Keratinocyte (primary cell): ENCODE measurements around the gene TMEM233. TPM values are rescaled to one million over a fixed set of nuclear protein-coding genes. Genes with fewer than 3 reads are reported as not detected.

Experiments
- DNase-seq: peaks from one replicate; pipeline ENCODE4 v3.0.0-alpha.2; 2011; ENCODE audit warnings: low read depth, missing footprints, low spot score
- FAIRE-seq: peaks from 2 replicates; lab custom pipeline; 2011; peaks lifted over from hg19 to GRCh38; lab: Jason Lieb, UNC
- H2AFZ ChIP-seq: 2 replicates; pipeline ENCODE4 v1.6.0; 2012; ENCODE audit warnings: low read length, control low read depth, inconsistent platforms; ENCODE audit not compliant: control insufficient read depth
- H3K27ac ChIP-seq: 2 replicates; pipeline ENCODE4 v1.5.1; 2011; ENCODE audit warnings: low read length; ENCODE audit not compliant: control insufficient read depth, insufficient read depth
- H3K27me3 ChIP-seq: 3 replicates; pipeline ENCODE4 v1.6.0; 2011; ENCODE audit warnings: low read length; ENCODE audit not compliant: control insufficient read depth, insufficient read depth; ENCODE audit errors: extremely low read depth
- H3K36me3 ChIP-seq, 2 experiments: 2 replicates in 1 of 2; 3 replicates in 1 of 2; pipeline ENCODE4 v1.5.1; 2011; ENCODE audit warnings: low read length in 2 of 2, mild to moderate bottlenecking in 1 of 2; ENCODE audit not compliant: control insufficient read depth in 2 of 2, insufficient read depth in 2 of 2; ENCODE audit errors: extremely low read depth in 1 of 2
- H3K4me1 ChIP-seq: 3 replicates; pipeline ENCODE4 v1.5.1; 2011; ENCODE audit warnings: low read length; ENCODE audit not compliant: control insufficient read depth, insufficient read depth; ENCODE audit errors: extremely low read depth
- H3K4me2 ChIP-seq: 3 replicates; pipeline ENCODE4 v1.6.0; 2011; ENCODE audit warnings: low read depth, low read length; ENCODE audit not compliant: control insufficient read depth, insufficient read depth; ENCODE audit errors: extremely low read depth
- H3K4me3 ChIP-seq, 3 experiments: fragments of 200-600 bp in 1 of 3; sonication (generic) in 1 of 3; 2 replicates in 2 of 3; 3 replicates in 1 of 3; pipeline ENCODE4 v1.5.1; 2011 to 2016; ENCODE audit warnings: low read length in 3 of 3, mild to moderate bottlenecking in 3 of 3, control low read depth in 2 of 3, inconsistent platforms in 1 of 3, low read depth in 1 of 3, mixed read lengths in 1 of 3, mixed run types in 1 of 3, moderate library complexity in 1 of 3; ENCODE audit not compliant: control insufficient read depth in 2 of 3, insufficient read depth in 2 of 3; ENCODE audit errors: extremely low read depth in 1 of 3
- H3K79me2 ChIP-seq: 2 replicates; pipeline ENCODE4 v1.6.0; 2012; ENCODE audit warnings: low read length; ENCODE audit not compliant: control insufficient read depth, insufficient read depth
- H3K9ac ChIP-seq: 3 replicates; pipeline ENCODE4 v1.6.0; 2011; ENCODE audit warnings: low read length; ENCODE audit not compliant: control insufficient read depth, insufficient read depth; ENCODE audit errors: extremely low read depth
- H3K9me1 ChIP-seq: 3 replicates; pipeline ENCODE4 v1.6.0; 2011; ENCODE audit warnings: low read length; ENCODE audit not compliant: control insufficient read depth, insufficient read depth; ENCODE audit errors: extremely low read depth
- H3K9me3 ChIP-seq: 2 replicates; pipeline ENCODE4 v1.5.1; 2012; ENCODE audit warnings: low read depth, low read length; ENCODE audit not compliant: control insufficient read depth
- H4K20me1 ChIP-seq: 3 replicates; pipeline ENCODE4 v1.6.0; 2011; ENCODE audit warnings: low read length; ENCODE audit not compliant: control insufficient read depth, insufficient read depth; ENCODE audit errors: extremely low read depth
- CTCF ChIP-seq, 3 experiments: IDR thresholded peaks in 1 of 3; conservative IDR thresholded peaks in 1 of 3; optimal IDR thresholded peaks in 1 of 3; 2 replicates in 2 of 3; 3 replicates in 1 of 3; pipeline versions ENCODE3 to v1.5.1; 2011; ENCODE audit warnings: low read length in 3 of 3, mild to moderate bottlenecking in 3 of 3, moderate library complexity in 2 of 3, control low read depth in 1 of 3, inconsistent platforms in 1 of 3; ENCODE audit not compliant: insufficient read depth in 2 of 3; ENCODE audit errors: extremely low read depth in 1 of 3
- EZH2 ChIP-seq: IDR thresholded peaks from one replicate; pipeline ENCODE4 v1.6.1; 2012; ENCODE audit warnings: inconsistent platforms, mild to moderate bottlenecking, low read length, moderate library complexity
- dilution Hi-C: fragments of 300-500 bp; cut with MboI; formaldehyde crosslinking; loops from one replicate; pipeline ENCODE4 v1.7.0; 2020; ENCODE audit warnings: low sequenced_read_pairs; ENCODE audit not compliant: extremely low pct_ligation_motif_present
- polyA plus RNA-seq, 5 experiments: library from polyadenylated mRNA; depleted of rRNA in 3 of 5; stranded (reverse) in 3 of 5; stranded (forward) in 1 of 5; unstranded in 1 of 5; fragments of >200 nt; gene quantifications; 1 replicate in 1 of 5; 2 replicates in 3 of 5; 3 replicates in 1 of 5; pipeline versions ENCODE4 v1.2.1 to v1.2.3, GENCODE V29; 2011 to 2012; ENCODE audit warnings: missing spikeins in 2 of 5, low read depth in 1 of 5, low replicate concordance in 1 of 5

Gene TMEM233
- polyA plus RNA-seq, 1 donor (not counting 4 experiments of a cell fraction or from before 2014, with no cell fraction given): not detected

GRCh38 chr12:119578112-119578511, 15.5 kb upstream of the TMEM233 start:
- H3K27ac ChIP-seq: no peak overlapping the region
- H3K4me1 ChIP-seq: no peaks in the 10 kb centered on the region
- H3K36me3 ChIP-seq: no peaks in the 10 kb centered on the region
- H3K9me3 ChIP-seq: no peaks in the 10 kb centered on the region
- no peak for TF ChIP-seq EZH2
- TF ChIP-seq CTCF (optimal IDR thresholded peaks at IDR 0.05 in 1 of 3, IDR thresholded peaks at IDR 0.05 in 1 of 3, conservative IDR thresholded peaks at IDR 0.05 in 1 of 3; ENCODE audit: extremely low read depth in 1 of 3, insufficient read depth in 2 of 3, low read length in 3 of 3): no peak
- H3K4me2 ChIP-seq: no peak overlapping the region
- no peaks in the 10 kb centered on the region for H4K20me1 ChIP-seq
- H2AFZ ChIP-seq: no peak overlapping the region
- dilution Hi-C loops: no loop called here
- no peak for FAIRE-seq
- H3K4me3 ChIP-seq: no peak overlapping the region
- no peak overlapping the region for H3K9ac ChIP-seq
- no peak for DNase-seq
- no peaks in the 10 kb centered on the region for H3K79me2 ChIP-seq
- no peaks in the 10 kb centered on the region for H3K9me1 ChIP-seq
- no peaks in the 10 kb centered on the region for H3K27me3 ChIP-seq

- TF ChIP-seq EZH2: no peak
- no peak for TF ChIP-seq CTCF (optimal IDR thresholded peaks at IDR 0.05 in 1 of 3, IDR thresholded peaks at IDR 0.05 in 1 of 3, conservative IDR thresholded peaks at IDR 0.05 in 1 of 3; ENCODE audit: extremely low read depth in 1 of 3, insufficient read depth in 2 of 3, low read length in 3 of 3)
Observed at GRCh38 chr12:119589097-119589496, 4.5 kb upstream of the TMEM233 start.

More at GRCh38 chr12:119589097-119589496, 4.5 kb upstream of the TMEM233 start:
- no peak for DNase-seq
- Histone ChIP-seq H3K79me2 (no peaks in the 10 kb centered on the region), H3K36me3 (no peaks in the 10 kb centered on the region), H3K9me3 (no peaks in the 10 kb centered on the region), H3K9ac (no peak overlapping the region), H4K20me1 (no peaks in the 10 kb centered on the region), H3K27me3 (peaks cover 13% of the 10 kb centered on the region), H3K4me2 (no peak overlapping the region), H2AFZ (no peak overlapping the region), H3K4me1 (no peaks in the 10 kb centered on the region), H3K27ac (no peak overlapping the region), H3K4me3 (no peak overlapping the region), H3K9me1 (no peaks in the 10 kb centered on the region)
- dilution Hi-C loops: no loop called here
- no peak for FAIRE-seq
